Ishikawa (cell line): ENCODE data around the gene TCF7L2.

Experiments
- CEBPB ChIP-seq: IDR thresholded peaks from 2 replicates; pipeline ENCODE4 v1.6.1; 2012
- EP300 ChIP-seq: IDR thresholded peaks from 2 replicates; pipeline ENCODE4 v1.6.1; 2012; ENCODE audit warnings: borderline replicate concordance
- TAF1 ChIP-seq: IDR thresholded peaks from 2 replicates; pipeline ENCODE4 v1.6.1; 2012; ENCODE audit warnings: low read depth, mild to moderate bottlenecking
- ZBTB7A ChIP-seq: IDR thresholded peaks from 2 replicates; pipeline ENCODE4 v1.6.1; 2012; ENCODE audit warnings: low read depth
- TF ChIP-seq, protein P1 (sequence below): IDR thresholded peaks from 2 replicates; pipeline ENCODE4 v1.6.1; 2012
- TF ChIP-seq, protein P2 (sequence below): IDR thresholded peaks from 2 replicates; pipeline ENCODE4 v1.6.1; 2012
- TF ChIP-seq, protein P3 (sequence below): IDR thresholded peaks from 2 replicates; pipeline ENCODE4 v1.6.1; 2012; ENCODE audit warnings: low read depth, mild to moderate bottlenecking

DNA sequence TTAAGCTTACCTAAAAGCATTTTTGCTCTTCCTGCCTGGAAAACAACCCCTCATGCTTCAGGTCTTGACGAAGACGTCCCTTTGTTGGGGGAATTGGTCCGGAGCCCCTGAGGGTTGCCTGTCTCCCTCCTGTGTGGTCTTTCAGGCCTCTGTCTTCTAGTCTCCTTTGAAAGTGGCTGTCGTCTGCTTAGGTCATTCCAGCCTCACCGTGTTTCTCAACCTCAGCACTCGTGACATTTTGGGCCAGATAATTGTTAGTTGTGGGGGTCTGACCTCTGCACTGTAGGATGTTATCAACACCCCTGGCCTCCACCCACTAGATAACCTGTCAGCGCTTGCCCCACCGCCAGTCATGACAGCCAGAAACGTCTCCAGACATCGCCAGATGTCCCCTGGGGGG, 219.1 kb downstream of the TCF7L2 start:
- TF ChIP-seq ZBTB7A (no peak), CEBPB (no peak), TAF1 (no peak), EP300 (no peak)
- TF ChIP-seq, protein P1, sequence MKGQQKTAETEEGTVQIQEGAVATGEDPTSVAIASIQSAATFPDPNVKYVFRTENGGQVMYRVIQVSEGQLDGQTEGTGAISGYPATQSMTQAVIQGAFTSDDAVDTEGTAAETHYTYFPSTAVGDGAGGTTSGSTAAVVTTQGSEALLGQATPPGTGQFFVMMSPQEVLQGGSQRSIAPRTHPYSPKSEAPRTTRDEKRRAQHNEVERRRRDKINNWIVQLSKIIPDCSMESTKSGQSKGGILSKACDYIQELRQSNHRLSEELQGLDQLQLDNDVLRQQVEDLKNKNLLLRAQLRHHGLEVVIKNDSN: no peak
- TF ChIP-seq, protein P2, sequence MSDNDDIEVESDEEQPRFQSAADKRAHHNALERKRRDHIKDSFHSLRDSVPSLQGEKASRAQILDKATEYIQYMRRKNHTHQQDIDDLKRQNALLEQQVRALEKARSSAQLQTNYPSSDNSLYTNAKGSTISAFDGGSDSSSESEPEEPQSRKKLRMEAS: no peak
- TF ChIP-seq, protein P3, sequence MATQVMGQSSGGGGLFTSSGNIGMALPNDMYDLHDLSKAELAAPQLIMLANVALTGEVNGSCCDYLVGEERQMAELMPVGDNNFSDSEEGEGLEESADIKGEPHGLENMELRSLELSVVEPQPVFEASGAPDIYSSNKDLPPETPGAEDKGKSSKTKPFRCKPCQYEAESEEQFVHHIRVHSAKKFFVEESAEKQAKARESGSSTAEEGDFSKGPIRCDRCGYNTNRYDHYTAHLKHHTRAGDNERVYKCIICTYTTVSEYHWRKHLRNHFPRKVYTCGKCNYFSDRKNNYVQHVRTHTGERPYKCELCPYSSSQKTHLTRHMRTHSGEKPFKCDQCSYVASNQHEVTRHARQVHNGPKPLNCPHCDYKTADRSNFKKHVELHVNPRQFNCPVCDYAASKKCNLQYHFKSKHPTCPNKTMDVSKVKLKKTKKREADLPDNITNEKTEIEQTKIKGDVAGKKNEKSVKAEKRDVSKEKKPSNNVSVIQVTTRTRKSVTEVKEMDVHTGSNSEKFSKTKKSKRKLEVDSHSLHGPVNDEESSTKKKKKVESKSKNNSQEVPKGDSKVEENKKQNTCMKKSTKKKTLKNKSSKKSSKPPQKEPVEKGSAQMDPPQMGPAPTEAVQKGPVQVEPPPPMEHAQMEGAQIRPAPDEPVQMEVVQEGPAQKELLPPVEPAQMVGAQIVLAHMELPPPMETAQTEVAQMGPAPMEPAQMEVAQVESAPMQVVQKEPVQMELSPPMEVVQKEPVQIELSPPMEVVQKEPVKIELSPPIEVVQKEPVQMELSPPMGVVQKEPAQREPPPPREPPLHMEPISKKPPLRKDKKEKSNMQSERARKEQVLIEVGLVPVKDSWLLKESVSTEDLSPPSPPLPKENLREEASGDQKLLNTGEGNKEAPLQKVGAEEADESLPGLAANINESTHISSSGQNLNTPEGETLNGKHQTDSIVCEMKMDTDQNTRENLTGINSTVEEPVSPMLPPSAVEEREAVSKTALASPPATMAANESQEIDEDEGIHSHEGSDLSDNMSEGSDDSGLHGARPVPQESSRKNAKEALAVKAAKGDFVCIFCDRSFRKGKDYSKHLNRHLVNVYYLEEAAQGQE: no peak
